OCI-LY3 (cell line): ENCODE data around the gene TLK1.

ENCODE experiments used
- H2AFZ ChIP-seq: fragments of 200-600, 300-600 bp; shearing (Covaris generic); 2 replicates; pipeline ENCODE4 v1.6.0; 2014; ENCODE audit warnings: antibody characterized with exemption, low read depth, low read length
- H3K27ac ChIP-seq: fragments of 200-600, 300-600 bp; sonication (generic); 2 replicates; pipeline ENCODE4 v1.5.1; 2014; ENCODE audit warnings: mild to moderate bottlenecking, low read length, moderate library complexity, mixed read lengths
- H3K27me3 ChIP-seq: fragments of 200-600, 300-600 bp; sonication (generic); 2 replicates; pipeline ENCODE4 v1.6.1; 2014; ENCODE audit warnings: low read depth, low read length, mixed read lengths
- H3K36me3 ChIP-seq: fragments of 200-600, 300-600 bp; sonication (generic); replicated peaks from 2 replicates; pipeline ENCODE3; 2014; ENCODE audit warnings: low read depth, low read length, mixed read lengths
- H3K4me1 ChIP-seq: fragments of 300-600, 200-600 bp; sonication (generic); 2 replicates; pipeline ENCODE4 v1.6.1; 2014; ENCODE audit warnings: low read length, mixed read lengths
- H3K4me2 ChIP-seq: fragments of 200-600, 300-600 bp; sonication (generic); 2 replicates; pipeline ENCODE4 v1.6.1; 2014; ENCODE audit warnings: low read length, mixed read lengths
- H3K4me3 ChIP-seq: fragments of 300-600, 200-600 bp; sonication (generic); 2 replicates; pipeline ENCODE4 v1.5.1; 2014; ENCODE audit warnings: antibody characterized with exemption, mild to moderate bottlenecking, low read length, moderate library complexity
- H3K79me2 ChIP-seq: fragments of 300-600, 200-600 bp; shearing (Covaris generic); 2 replicates; pipeline ENCODE4 v1.6.1; 2014; ENCODE audit warnings: mild to moderate bottlenecking, low read length, mixed read lengths
- H3K9ac ChIP-seq: fragments of 300-600, 200-600 bp; shearing (Covaris generic); 2 replicates; pipeline ENCODE4 v1.6.0; 2014; ENCODE audit warnings: mild to moderate bottlenecking, low read length, moderate library complexity
- H3K9me3 ChIP-seq: fragments of 200-600, 300-600 bp; shearing (Covaris generic); 2 replicates; pipeline ENCODE4 v1.6.1; 2014; ENCODE audit warnings: low read length, mixed read lengths; ENCODE audit not compliant: insufficient read depth
- H4K20me1 ChIP-seq: fragments of 200-600, 300-600 bp; sonication (generic); 2 replicates; pipeline ENCODE4 v1.6.1; 2016; ENCODE audit warnings: low read length, mixed read lengths; ENCODE audit not compliant: insufficient read depth
- EZH2phosphoT487 ChIP-seq: fragments of 200-600 bp; shearing (Covaris generic); IDR thresholded peaks from 2 replicates; pipeline ENCODE4 v1.6.1; 2018; ENCODE audit warnings: antibody characterized with exemption, mixed run types, low read depth
- TF ChIP-seq, protein P1 (sequence below): fragments of 200-600, 300-600 bp; sonication (generic); IDR thresholded peaks from 2 replicates; pipeline ENCODE4 v1.5.1; 2014; ENCODE audit warnings: antibody characterized with exemption, low read length, low read depth

Gene TLK1

DNA sequence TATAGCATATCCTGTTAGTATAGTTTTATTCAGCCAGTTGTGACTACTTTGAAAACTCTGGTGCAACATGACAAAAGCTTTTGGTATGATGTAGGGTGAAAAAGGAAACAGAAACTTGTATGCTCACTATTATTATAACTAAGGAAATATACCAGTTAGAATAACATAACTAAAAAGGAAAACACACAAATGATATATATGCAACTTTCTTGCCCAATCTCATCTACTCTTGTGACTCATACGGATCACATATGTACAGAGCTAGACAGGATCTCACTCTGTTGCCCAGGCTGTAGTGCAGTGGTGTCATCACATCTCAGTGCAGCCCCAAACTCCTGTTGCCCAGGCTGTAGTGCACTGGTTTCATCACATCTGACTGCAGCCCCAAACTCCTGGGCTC lies 12.4 kb upstream of the TLK1 start:
- H4K20me1 ChIP-seq, result no peaks in the 10 kb centered on the region
- H3K27me3 ChIP-seq, result no peaks in the 10 kb centered on the region
- no peak overlapping the region for H3K27ac ChIP-seq
- no peaks in the 10 kb centered on the region for H3K4me1 ChIP-seq
- TF ChIP-seq, protein P1, sequence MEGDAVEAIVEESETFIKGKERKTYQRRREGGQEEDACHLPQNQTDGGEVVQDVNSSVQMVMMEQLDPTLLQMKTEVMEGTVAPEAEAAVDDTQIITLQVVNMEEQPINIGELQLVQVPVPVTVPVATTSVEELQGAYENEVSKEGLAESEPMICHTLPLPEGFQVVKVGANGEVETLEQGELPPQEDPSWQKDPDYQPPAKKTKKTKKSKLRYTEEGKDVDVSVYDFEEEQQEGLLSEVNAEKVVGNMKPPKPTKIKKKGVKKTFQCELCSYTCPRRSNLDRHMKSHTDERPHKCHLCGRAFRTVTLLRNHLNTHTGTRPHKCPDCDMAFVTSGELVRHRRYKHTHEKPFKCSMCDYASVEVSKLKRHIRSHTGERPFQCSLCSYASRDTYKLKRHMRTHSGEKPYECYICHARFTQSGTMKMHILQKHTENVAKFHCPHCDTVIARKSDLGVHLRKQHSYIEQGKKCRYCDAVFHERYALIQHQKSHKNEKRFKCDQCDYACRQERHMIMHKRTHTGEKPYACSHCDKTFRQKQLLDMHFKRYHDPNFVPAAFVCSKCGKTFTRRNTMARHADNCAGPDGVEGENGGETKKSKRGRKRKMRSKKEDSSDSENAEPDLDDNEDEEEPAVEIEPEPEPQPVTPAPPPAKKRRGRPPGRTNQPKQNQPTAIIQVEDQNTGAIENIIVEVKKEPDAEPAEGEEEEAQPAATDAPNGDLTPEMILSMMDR, result no peak
- no peak for TF ChIP-seq EZH2phosphoT487
- H3K4me3 ChIP-seq, result no peak overlapping the region
- no peaks in the 10 kb centered on the region for H3K79me2 ChIP-seq
- no peaks in the 10 kb centered on the region for H3K36me3 ChIP-seq
- H3K9me3 ChIP-seq, result no peaks in the 10 kb centered on the region
- no peak overlapping the region for H2AFZ ChIP-seq
- H3K9ac ChIP-seq, result no peak overlapping the region
- H3K4me2 ChIP-seq, result no peak overlapping the region

DNA sequence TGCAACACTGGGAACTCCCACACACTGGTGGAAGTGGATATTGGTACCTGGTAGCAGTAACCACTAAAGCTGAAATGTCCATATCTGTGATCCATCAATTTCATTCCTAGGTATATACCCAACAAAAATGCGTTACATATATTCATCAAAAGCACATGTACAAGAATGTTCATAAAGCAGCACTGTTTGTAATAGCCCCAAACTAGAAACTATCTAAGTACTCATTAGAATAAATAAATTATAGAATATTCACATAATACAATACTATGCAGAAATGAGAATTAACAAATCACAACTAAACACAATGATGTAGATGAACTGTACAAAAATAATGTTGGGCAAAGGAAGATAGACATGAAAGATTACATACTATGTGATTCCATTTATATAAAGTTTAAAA lies 11.1 kb upstream of the TLK1 start:
- Histone ChIP-seq H2AFZ (no peak overlapping the region), H3K9me3 (no peaks in the 10 kb centered on the region), H4K20me1 (no peaks in the 10 kb centered on the region), H3K79me2 (no peaks in the 10 kb centered on the region), H3K4me1 (no peaks in the 10 kb centered on the region), H3K36me3 (no peaks in the 10 kb centered on the region), H3K27ac (no peak overlapping the region), H3K27me3 (no peaks in the 10 kb centered on the region), H3K4me3 (no peak overlapping the region), H3K9ac (no peak overlapping the region), H3K4me2 (no peak overlapping the region)
- no peak for TF ChIP-seq EZH2phosphoT487
- TF ChIP-seq, protein P1, result no peak

DNA sequence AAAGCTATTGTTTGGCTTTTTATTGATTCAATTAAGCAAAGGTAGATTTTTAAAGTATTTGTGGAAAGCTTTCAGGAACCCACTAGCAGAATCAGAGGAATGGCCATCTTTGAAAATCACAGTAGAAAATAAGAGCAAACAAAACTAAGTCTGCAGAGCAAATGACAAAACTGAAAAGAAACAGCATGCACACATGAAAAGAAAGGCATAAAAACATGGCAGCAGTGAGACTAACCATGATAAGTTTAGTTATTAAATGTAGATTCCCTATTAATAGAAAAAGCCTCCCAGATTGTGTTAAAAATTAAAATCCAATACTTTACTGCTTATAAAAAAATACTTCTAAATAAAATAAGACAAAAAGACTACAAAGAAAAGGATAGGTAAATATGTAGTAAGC lies 9.1 kb upstream of the TLK1 start:
- Histone ChIP-seq H3K9ac (no peak overlapping the region), H3K9me3 (no peaks in the 10 kb centered on the region), H3K79me2 (no peaks in the 10 kb centered on the region), H3K4me1 (no peaks in the 10 kb centered on the region), H2AFZ (no peak overlapping the region), H3K4me2 (no peak overlapping the region), H3K4me3 (no peak overlapping the region), H3K27ac (no peak overlapping the region), H3K27me3 (no peaks in the 10 kb centered on the region), H3K36me3 (no peaks in the 10 kb centered on the region), H4K20me1 (no peaks in the 10 kb centered on the region)
- TF ChIP-seq, protein P1, result no peak
- TF ChIP-seq EZH2phosphoT487, result no peak

DNA sequence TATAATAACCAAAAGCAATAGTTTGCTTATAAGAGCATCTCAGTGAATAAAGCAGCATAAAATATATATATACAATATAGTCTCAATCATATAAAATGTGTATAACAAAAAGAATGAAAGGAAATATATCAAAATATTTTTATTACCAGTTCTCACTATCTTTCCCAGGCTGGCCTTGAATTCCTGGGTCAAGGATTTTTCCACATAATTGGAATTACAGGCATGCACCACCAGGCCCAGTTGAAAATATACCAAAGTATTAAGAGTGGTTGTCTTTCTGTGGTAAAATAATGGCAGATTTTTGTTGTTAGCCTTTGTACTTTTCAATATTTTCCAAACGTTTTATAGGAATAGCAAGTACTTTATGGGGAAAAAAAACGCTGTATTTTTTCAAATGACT lies 8.6 kb upstream of the TLK1 start:
- Histone ChIP-seq H3K9me3 (no peaks in the 10 kb centered on the region), H2AFZ (no peak overlapping the region), H3K9ac (no peak overlapping the region), H3K36me3 (no peaks in the 10 kb centered on the region), H3K27me3 (no peaks in the 10 kb centered on the region), H3K4me3 (no peak overlapping the region), H3K79me2 (no peaks in the 10 kb centered on the region), H3K27ac (no peak overlapping the region), H3K4me1 (no peaks in the 10 kb centered on the region), H4K20me1 (no peaks in the 10 kb centered on the region), H3K4me2 (no peak overlapping the region)
- TF ChIP-seq, protein P1, result no peak
- no peak for TF ChIP-seq EZH2phosphoT487
